ENCODE data around the gene POLL. TPM values are rescaled to one million over a fixed set of nuclear protein-coding genes. Genes with fewer than 3 reads are reported as not detected.

POLL gene
- total RNA-seq, 6 donors from 2014 or later, result 20.4 to 47.1 (median 31.5) TPM

GRCh38 chr10:101565370-101565900 is 22.6 kb downstream of the POLL start:
- TF ChIP-seq POLR2A (IDR thresholded peaks at IDR 0.05) (no peak), CTCF (IDR thresholded peaks at IDR 0.05) (no peak), EP300 (IDR thresholded peaks at IDR 0.05) (no peak), POLR2AphosphoS5 (IDR thresholded peaks at IDR 0.05) (no peak)
- H3K27me3 ChIP-seq, result peaks cover 0 to 44% (median 16%) of the 10 kb centered on the region in 4 donors
- H3K9me3 ChIP-seq, result no peaks in the 10 kb centered on the region
- DNase-seq (no peak), ATAC-seq (ENCODE audit: low FRiP score in 2 of 2) (no peak)
- no peak overlapping the region for H3K27ac ChIP-seq
- H3K4me1 ChIP-seq, result peaks cover 16 to 22% (median 18%) of the 10 kb centered on the region in 4 donors
- no peak overlapping the region for H3K4me3 ChIP-seq
- H3K36me3 ChIP-seq, result no peaks in the 10 kb centered on the region
- WGBS, 2 donors, result 82 to 83% methylated on average over 5 of the region's 5 CpGs

- peak in 1 of 2 donors; percentile 73 for DNase-seq
- peaks cover 0 to 39% (median 13%) of the 10 kb centered on the region in 4 donors for H3K27me3 ChIP-seq
- TF ChIP-seq POLR2A (IDR thresholded peaks at IDR 0.05), result no peak
- TF ChIP-seq CTCF (IDR thresholded peaks at IDR 0.05), result no peak
- TF ChIP-seq EP300 (IDR thresholded peaks at IDR 0.05), result no peak
- no peak for TF ChIP-seq POLR2AphosphoS5 (IDR thresholded peaks at IDR 0.05)
- H3K27ac ChIP-seq, result no peak overlapping the region
- H3K36me3 ChIP-seq, result no peaks in the 10 kb centered on the region
- H3K4me3 ChIP-seq, result no peak overlapping the region
- ATAC-seq (ENCODE audit: low FRiP score in 2 of 2), result no peak
- H3K9me3 ChIP-seq, result no peaks in the 10 kb centered on the region
- peaks cover 7 to 13% (median 11%) of the 10 kb centered on the region in 4 donors for H3K4me1 ChIP-seq
- 83 to 88% methylated on average over 11 to 15 of the region's 15 CpGs for WGBS, 2 donors
These were observed 23.5 kb downstream of the POLL start for GRCh38 chr10:101564490-101564991.

GRCh38 chr10:101563497-101564040 is 24.5 kb downstream of the POLL start:
- Histone ChIP-seq H3K4me1 (peaks cover 5 to 10% (median 8%) of the 10 kb centered on the region in 4 donors), H3K27me3 (peaks cover 0 to 30% (median 8%) of the 10 kb centered on the region in 4 donors), H3K9me3 (no peaks in the 10 kb centered on the region), H3K36me3 (no peaks in the 10 kb centered on the region), H3K27ac (no peak overlapping the region), H3K4me3 (no peak overlapping the region)
- 70 to 73% methylated on average over 8 to 11 of the region's 11 CpGs for WGBS, 2 donors
- no peak for DNase-seq
- ATAC-seq (ENCODE audit: low FRiP score in 2 of 2), result no peak
- TF ChIP-seq POLR2A (IDR thresholded peaks at IDR 0.05) (no peak), CTCF (IDR thresholded peaks at IDR 0.05) (no peak), POLR2AphosphoS5 (IDR thresholded peaks at IDR 0.05) (no peak), EP300 (IDR thresholded peaks at IDR 0.05) (no peak)

DNA sequence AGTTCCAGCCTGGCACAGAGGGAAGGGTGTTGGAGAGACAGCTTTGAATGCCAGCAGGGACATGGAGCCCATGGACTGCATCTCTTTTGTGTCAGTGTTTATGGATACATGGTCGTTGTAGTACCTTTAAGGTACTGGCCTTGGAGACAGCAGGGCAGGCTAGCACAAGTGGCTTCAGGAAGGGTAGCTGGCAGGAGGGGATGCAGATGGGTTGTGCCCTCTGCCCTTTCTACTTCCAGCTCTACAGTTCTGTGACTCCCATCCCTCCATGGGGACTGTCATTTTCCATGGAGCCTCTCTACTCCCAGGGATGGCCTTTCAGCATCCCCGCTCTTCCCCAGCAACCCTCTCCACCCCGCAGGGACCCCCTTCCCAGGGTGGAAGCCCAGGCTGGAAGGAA is 25.1 kb downstream of the POLL start:
- no peak overlapping the region for H3K27ac ChIP-seq
- no peak for DNase-seq
- H3K27me3 ChIP-seq, result peaks cover 0 to 25% (median 8%) of the 10 kb centered on the region in 4 donors

More for the DNA sequence above, 25.1 kb downstream of the POLL start:
- Histone ChIP-seq H3K36me3 (no peaks in the 10 kb centered on the region), H3K4me1 (peaks cover 5 to 14% (median 8%) of the 10 kb centered on the region in 4 donors), H3K4me3 (no peak overlapping the region), H3K9me3 (no peaks in the 10 kb centered on the region)
- ATAC-seq (ENCODE audit: low FRiP score in 2 of 2), result no peak
- 53 to 68% methylated on average over 3 of the region's 3 CpGs for WGBS, 2 donors
- TF ChIP-seq CTCF (IDR thresholded peaks at IDR 0.05) (no peak), EP300 (IDR thresholded peaks at IDR 0.05) (no peak), POLR2AphosphoS5 (IDR thresholded peaks at IDR 0.05) (no peak), POLR2A (IDR thresholded peaks at IDR 0.05) (no peak)
